ENCODE results near the gene COL15A1.

The COL15A1 gene

GRCh38 chr9:99109522-99109921 is 165.8 kb downstream of the COL15A1 start:
- H3K4me3 ChIP-seq (ENCODE audit: low read depth, low read length), result no peak overlapping the region
- TF ChIP-seq, protein P1, sequence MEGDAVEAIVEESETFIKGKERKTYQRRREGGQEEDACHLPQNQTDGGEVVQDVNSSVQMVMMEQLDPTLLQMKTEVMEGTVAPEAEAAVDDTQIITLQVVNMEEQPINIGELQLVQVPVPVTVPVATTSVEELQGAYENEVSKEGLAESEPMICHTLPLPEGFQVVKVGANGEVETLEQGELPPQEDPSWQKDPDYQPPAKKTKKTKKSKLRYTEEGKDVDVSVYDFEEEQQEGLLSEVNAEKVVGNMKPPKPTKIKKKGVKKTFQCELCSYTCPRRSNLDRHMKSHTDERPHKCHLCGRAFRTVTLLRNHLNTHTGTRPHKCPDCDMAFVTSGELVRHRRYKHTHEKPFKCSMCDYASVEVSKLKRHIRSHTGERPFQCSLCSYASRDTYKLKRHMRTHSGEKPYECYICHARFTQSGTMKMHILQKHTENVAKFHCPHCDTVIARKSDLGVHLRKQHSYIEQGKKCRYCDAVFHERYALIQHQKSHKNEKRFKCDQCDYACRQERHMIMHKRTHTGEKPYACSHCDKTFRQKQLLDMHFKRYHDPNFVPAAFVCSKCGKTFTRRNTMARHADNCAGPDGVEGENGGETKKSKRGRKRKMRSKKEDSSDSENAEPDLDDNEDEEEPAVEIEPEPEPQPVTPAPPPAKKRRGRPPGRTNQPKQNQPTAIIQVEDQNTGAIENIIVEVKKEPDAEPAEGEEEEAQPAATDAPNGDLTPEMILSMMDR (IDR thresholded peaks at IDR 0.05; ENCODE audit: low read depth, low read length), result no peak
- DNase-seq (ENCODE audit: low read depth, low spot score), result no peak
- in situ Hi-C loops (cut with HindIII; ENCODE audit: low sequenced_read_pairs), result no loop called here

DNA sequence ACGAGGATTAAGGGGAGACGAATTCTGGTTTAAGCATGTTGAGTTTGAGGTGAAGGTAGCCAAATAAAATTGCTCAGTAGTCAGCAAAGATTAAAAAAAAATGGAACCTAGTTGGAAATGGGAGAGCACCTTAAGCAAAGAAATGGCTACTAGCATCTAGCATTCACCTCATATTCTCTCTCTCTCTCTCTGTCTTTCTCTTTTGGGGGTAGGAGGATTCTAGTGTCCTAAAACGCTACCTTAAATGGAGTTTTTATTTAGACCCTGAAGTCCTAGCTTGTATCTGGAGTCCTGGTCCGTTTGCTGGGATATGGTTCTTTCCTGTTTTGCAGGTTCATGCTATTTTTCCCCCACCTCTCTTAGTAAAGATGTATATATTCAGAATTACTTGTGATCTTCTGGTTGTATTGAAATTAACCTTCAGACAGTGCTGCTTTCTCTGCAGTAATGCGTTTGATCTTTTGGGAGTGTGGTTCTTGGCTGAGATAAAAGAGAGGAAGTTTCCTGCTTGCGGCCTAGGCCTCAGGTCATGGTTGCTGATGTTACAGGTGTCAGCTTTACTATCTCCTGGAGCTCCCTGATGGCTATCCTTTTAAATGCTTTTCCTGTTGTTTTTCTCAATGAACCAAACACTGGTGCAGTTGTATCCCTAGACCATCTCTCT is 169.2 kb downstream of the COL15A1 start:
- in situ Hi-C loops (cut with HindIII; ENCODE audit: low sequenced_read_pairs), result no loop called here
- no peak for DNase-seq (ENCODE audit: low read depth, low spot score)
- no peak overlapping the region for H3K4me3 ChIP-seq (ENCODE audit: low read depth, low read length)
- TF ChIP-seq, protein P1 (IDR thresholded peaks at IDR 0.05; ENCODE audit: low read depth, low read length), result no peak

- in situ Hi-C loops (cut with HindIII; ENCODE audit: low sequenced_read_pairs), result no loop called here
- no peak for DNase-seq (ENCODE audit: low read depth, low spot score)
- H3K4me3 ChIP-seq (ENCODE audit: low read depth, low read length), result no peak overlapping the region
- TF ChIP-seq, protein P1 (IDR thresholded peaks at IDR 0.05; ENCODE audit: low read depth, low read length), result no peak
Observed at GRCh38 chr9:99113414-99114048, 169.8 kb downstream of the COL15A1 start.

DNA sequence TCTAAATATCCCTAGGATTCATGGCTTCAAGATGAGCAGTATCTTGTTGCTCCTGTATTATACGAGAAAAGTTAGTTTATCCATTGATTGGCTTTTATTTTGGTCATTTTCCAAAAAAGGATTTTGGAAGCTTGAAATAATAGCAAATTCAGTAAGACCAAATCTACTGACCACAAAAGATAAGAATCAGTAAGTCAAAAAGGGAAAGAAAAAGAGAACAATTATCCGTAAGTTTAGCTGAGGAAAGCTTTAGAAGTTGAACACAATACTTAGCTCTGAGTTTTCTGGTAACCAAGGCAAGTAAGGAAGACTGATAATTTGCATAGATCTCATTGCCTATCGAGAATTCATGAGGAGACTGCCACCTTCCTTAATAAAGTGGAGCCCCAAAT is 170.3 kb downstream of the COL15A1 start:
- in situ Hi-C loops (cut with HindIII; ENCODE audit: low sequenced_read_pairs), result no loop called here
- TF ChIP-seq, protein P1 (IDR thresholded peaks at IDR 0.05; ENCODE audit: low read depth, low read length), result no peak
- DNase-seq (ENCODE audit: low read depth, low spot score), result no peak
- no peak overlapping the region for H3K4me3 ChIP-seq (ENCODE audit: low read depth, low read length)

DNA sequence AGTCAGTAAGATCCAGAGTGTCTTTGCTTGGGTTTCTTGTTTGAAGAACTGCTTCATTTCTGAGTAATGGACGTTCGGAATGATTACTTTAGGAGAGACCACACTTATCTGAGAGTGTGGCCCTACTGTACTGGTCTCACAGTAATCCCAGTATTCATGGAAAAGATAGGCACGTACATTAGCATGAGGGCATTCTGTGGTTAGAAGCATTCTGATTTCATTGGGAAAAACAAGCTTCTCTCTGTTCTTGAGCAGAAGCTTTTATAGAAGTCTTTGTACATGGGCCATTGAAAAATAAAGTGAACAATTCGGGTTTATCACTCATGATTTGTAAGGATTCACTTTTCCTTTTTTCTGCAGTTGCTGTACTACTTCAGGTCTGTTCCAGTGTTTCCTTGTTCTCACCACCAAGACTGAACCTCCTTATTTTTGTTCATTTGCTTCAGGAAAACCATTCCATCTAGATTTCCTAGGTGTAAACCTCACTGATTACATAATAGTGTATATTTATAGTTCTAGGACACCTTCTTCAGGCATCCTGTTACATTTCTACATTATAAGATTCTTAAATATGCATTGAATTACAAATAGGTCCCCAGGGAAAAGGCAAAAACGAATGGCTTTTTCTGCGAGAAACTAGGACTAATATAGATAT is 171.3 kb downstream of the COL15A1 start:
- in situ Hi-C loops (cut with HindIII; ENCODE audit: low sequenced_read_pairs), result no loop called here
- TF ChIP-seq, protein P1 (IDR thresholded peaks at IDR 0.05; ENCODE audit: low read depth, low read length), result no peak
- DNase-seq (ENCODE audit: low read depth, low spot score), result no peak
- no peak overlapping the region for H3K4me3 ChIP-seq (ENCODE audit: low read depth, low read length)

GRCh38 chr9:99116003-99116411 is 172.3 kb downstream of the COL15A1 start:
- no peak overlapping the region for H3K4me3 ChIP-seq (ENCODE audit: low read depth, low read length)
- TF ChIP-seq, protein P1 (IDR thresholded peaks at IDR 0.05; ENCODE audit: low read depth, low read length), result no peak
- in situ Hi-C loops (cut with HindIII; ENCODE audit: low sequenced_read_pairs), result no loop called here
- no peak for DNase-seq (ENCODE audit: low read depth, low spot score)
